CD4-positive, alpha-beta T cell treated with Interleukin-6 for 4 hours (primary cell): ENCODE data around the gene DRGX.

Experiments used
- DNase-seq: peaks from one replicate; pipeline ENCODE4 v3.0.0-alpha.2; 2020; ENCODE audit warnings: mixed read lengths

Gene DRGX

DNA sequence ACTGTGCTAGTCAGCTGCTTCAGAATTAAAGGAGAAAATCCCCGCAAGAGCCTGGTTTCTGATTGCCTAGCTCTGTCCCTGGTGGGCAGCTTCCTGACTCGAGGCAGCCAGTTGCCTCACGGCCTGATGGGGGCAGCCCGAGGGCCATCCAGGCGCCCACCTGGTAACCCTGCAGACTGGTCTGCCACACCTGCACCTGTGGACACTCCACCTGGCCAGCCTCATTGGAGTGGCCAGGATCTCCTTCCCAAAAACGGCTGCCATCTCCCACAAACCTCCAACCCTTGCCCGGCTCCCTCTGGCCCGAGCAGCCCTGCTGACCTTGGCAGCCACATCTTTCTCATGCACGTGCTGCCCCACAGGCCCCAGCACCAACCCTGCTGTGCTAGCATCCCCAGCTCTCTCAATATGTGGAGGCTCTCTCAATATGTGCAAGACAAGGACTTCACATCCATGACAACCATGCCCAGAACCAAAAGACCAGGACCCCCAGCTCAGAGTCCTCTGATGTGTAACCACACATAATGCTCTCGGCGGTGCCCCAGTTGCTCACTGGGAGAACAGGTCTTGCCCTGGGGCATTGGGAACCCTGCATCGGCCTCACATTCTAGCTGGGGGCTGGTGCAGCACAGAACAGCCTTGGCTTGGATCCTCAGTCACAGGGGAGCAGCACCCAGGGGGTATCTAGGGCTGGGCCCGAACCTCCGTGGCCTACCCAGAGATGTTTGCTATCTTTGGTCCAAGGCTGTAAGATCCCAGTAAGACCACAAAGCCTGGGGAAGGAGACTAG lies 14.6 kb downstream of the DRGX start:
- no peak for DNase-seq

DNA sequence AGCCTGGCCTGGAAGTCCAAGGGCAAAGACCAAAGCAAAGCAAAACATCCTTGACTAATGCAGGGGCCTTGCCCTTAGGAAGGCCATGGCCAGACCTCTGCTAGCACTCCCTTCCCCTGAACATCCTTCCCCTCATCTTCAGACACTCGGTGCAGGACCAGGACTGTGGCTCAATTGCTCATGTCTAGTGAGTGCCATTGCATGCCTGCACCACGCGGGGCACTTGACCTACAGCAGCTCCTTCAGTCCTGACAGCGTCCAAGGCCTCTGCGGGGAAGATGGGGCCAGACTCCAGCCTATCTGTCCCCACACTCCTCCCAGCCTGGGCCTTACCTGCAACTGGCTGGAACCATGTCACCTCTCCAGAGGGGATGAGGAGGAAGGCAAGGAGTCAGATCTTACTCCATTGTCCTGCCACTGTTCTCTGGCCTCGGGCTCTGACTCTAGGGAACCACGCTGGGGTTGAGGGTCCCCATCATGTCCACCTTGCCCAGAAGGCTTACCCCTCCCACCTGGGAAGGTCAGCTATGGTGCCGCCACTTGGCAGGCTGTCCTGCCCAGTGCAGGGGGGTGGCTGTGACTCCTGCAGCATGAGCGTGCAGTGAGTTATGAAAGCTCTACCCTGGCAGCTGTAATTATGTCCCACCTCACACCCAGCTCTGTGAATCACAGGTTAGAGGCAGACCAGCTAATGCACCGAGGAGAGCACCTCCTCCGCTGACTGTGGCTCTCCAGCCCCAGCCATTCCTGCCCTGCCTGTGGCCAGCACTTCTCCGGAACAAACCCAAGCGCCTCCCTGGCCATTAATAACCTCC lies 16.1 kb downstream of the DRGX start:
- DNase-seq: no peak

DNA sequence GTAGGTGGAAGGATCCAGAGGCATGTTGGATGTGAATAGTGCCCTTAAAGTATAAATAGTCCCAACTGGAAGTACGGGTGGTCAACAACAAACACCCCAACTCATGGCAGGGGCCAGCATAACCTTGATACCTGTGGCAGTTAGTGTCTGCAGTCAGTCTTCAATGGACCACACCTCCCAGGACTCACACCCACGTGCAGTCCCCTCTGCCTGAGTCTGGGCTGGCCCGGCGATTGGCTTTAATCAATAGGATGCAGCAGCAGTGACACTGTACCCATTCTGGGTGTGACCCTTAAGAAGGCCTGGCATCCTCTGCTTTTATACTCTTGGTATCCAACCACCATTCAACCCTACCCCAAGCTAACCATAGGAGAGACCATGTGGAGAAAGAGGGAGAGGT lies 18.6 kb downstream of the DRGX start:
- no peak for DNase-seq

DNA sequence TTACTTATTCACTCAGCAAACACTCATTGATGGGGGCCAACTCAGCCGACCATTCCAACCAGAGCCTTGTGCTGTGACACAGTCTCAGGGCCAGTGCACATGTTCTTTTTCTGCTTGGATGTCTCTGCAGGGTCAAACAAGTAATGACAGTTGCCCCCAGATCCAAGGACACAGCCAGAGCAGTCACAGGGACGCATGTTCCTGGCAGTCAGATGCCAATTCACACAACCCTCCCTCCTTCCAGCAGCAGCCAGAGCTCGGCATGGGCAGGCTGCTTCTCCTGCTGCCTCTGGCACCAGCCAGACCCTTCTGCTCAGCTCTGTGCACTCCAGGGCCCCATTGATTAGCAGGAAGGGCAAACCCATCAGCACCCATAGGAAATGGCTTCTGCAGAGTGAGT lies 20.3 kb downstream of the DRGX start:
- DNase-seq: no peak

DNA sequence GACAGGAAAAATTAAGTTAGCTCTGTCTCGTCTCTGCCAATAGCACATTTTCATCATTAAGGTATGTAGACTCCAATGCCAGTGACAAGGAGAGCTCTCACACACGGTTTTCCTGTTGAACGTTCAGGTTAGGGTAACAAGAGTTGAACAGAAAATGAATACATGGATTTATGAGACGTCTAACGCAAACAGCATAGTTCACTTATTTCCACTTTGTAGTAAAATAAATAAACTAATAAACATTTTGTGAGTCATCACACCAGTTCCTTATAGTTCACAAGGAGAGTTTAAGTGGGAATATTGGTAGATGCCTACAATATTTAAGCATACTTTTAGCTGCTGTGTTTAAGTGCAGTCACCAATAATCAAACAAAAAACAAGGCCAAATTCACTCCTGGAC lies 21.1 kb downstream of the DRGX start:
- no peak for DNase-seq

DNA sequence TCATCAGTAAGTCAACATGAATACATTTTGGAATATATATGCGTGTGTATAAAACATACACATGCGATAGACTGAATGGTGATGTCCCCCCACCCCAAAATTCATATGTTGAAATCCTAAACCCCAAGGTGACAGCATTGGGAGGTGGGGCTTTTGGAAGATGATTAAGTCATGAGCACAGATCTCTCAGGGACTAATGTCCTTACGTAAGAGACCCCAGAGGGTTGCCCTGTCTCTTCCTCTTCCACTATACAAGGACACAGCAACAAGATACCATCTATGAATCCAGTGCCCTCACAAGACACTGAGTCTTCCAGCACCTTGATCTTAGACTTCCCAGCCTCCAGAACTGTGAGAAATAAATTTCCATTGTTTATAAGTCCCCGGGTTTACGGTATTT lies 22.5 kb downstream of the DRGX start:
- DNase-seq: no peak

DNA sequence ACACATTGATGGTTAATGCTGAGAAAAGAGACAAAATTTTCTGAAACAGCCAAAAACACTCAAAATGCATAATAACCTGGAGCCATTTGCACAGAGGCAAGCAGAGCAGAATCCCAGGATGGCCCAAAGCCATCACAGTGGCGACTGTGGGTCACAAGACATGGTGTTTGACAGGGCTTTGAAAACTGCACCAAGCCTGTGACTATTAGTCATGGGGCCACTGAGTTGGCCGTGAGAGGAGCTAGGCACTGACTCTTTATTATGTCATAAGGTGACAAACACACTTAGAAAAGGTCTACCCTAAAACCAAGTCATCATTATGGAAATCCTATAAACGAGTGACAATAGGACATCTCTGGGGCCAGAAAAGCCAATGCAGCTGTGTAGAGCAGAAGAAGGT lies 23.9 kb downstream of the DRGX start:
- no peak for DNase-seq

DNA sequence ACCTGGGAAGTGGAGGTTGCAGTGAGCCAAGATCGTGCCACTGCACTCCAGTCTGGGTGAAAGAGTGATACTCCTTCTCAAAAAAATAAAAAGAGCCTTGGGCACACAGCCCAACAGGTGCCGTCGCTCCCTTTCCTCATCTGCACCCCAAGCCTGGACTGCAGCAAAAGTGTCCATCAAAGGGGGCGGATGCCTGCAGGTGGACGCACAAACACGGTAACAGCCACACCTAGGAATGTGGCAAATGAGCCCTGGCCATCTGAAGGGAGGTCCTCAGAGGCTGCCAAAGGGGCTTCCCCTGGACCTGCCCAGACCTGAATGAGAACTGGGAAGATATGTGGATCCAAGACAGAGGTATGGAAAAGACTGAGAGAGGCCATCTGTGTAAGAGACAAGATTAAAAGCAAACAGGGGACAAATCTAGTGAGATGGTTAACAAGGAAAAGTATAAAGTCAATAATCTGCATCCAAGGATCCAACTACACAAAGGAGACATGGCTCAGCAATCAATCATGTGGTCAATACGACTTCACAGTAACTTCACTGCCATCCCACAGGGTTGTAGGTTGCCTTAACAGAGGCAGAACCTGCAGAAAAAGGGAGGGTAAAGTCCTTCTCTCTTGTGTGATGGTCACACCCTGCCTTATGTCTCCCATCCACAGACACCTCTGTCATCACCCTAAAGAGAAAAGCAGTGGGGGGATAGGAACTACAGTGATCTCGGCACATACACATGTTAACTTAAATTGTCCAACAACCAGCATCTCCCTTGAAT lies 25.4 kb downstream of the DRGX start:
- no peak for DNase-seq

DNA sequence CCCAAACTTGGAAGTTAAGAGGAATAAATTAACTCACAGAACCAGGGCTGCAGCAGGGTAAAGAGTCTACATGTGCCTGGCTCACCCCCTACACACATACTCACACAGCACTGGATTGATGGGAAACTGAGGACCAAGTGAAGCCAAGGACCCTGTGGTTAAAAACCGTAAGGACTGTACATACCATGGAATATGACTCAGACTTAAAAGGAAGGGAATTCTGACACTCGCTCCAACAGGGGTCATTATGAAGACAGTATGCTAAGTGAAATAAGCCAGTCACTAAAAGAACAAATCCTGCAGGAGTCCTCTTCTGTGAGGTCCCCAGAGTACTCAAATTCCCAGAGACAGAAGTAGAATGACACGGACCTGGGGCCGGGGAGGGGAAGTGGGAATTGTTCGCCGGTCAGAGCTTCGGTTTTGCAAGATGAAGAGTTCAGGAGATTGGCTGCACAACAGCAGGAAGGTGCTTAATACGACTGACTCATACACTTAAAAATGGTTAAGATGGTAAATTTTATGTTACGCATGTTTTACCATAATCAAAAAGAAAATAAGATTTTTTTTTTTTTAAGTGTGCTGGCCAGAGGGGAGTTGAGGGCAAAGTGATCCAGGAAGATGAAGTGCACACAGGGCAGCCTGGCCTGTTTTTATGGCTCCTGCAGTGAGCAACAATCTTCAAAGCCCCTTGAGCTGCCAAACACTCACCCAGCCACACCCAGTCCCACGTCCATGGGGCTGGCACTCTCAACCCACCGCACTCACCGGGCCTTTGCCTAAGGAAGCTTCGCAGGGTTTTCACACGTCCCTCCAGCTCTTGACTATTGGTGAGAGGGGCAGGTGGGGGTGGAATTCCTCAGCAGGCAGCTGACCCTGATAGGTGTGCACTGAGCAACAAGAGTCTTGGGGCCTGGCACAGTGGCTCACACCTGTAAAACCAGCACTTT lies 26.4 kb downstream of the DRGX start:
- no peak for DNase-seq

DNA sequence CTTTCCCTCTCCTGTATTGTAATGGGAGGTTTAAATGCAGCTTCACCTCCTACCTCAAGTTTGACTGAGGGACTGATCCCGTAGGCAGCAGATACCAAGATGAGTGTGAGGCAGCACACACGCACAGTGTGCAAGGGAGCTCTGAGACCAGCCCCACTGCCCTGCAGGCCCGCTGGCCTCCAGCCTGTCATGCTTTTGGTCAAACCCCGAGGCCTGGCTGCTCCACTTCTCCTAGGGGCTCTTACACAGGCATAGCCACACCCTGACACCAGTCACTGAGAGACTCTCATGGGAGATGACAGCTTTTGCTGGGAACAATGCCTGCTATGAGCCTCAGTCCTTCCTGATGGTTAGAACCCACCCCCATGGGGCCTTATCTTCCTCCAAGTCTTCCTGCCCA lies 27.6 kb downstream of the DRGX start:
- no peak for DNase-seq

DNA sequence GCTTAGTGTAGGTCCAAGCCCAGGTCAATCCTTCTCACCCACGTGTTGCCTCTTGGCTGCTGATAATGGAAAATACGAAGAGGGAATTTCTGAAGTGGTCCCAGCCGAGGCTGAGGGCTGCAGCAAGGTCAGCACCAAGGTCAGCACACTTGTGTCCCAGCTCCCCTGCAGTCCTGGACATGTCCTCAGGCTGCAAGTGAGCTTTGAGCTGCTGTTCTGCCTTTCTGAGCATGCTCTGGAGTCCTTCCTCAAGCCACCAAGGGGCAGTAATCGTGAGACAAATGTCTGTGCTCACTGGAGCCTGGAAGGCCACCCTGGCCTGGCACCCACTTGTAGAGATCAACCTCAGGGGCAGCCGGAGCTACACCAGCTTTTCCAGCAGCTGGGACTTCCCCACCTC lies 28.3 kb downstream of the DRGX start:
- no peak for DNase-seq

DNA sequence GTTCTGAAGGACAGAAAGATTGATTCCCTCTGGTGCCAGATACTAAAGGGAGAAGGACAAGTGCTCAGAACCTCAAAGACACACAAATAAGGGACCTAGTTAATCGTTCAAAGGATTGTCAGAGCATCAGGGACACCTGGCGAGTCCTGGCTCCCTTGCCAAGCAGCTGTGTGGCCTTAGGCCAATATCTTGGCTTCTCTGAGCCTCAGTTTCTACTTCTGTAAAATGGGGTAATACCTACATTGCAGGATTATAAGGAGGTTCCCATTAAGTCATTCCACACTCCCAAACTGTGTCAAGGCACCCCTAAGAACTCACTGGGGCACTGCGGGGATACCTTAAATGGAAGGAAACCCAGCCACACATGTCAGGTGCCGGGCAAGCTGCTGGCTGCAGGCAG lies 29.4 kb downstream of the DRGX start:
- no peak for DNase-seq

DNA sequence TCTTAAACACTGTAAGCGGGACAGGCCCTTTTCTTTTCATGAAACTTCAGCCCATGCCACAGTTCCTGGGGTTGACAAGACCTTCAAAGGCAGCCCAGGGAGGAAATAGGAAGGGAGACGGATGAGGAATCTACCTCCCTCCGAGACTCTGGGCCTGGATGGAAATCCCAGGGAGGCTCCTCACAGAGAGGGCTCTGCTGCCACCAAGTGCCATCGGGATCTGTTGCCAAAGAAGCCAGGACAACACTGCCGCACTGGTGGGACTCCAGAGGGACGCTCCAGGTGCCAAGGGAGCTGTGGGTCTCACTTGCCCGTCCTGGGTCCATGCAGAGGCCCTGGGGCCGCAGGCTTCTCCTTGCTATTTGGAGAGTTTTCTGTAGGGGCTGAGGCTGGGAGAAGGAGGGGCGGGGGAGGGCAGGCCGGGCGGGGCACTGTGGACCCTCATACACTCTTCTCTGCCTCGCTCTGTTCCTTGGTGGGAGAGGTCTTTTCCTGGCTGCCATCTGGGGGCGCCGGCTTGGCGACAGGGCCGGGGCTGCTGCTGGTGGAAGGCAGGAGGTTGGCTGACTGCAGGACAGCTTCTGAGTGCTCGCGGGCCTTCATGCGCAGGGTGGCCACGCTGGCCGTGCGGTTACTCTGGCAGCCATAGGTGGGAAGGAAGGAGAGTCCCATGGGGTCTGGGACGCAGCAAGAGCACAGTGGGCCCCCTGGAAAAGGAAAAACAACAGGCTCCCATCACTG lies 30.0 kb downstream of the DRGX start:
- DNase-seq: no peak

DNA sequence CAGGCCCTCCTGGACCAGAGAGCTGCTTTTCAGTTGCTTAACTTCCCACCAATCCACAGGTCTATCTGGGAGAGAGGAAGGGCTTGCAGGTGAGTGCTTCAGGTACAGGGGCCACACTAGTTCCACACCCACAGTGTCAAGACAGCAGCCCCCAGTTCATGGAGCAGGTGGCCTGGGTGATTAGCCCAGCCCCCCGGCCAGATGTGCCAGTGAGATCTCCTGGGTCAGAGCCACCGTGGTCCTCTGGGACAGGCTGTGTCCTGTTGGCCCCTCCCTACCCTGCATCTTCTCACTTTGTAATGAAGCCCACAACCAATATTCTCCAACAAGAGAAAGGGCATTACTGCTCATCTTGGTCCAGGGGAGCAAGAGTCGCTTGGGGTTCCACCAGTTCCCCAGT lies 30.6 kb downstream of the DRGX start:
- no peak for DNase-seq

DNA sequence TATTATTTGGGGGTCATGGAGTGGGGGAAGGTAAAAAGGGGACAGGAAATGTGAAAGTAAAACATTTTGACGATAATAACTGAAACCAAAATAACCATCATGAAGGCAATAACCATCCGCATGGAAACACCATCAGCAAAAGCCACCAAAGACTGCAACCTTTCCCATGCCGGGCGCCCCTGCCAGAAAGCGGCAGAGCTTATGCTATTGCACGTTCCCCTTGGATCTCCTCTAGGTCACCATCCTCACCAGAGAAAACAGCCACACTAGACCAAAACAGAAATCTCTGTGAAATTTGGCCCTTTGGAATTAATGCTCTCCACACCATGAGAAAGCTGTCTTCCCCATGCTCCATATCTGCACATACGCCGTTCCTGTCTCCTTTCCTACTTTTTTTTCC lies 31.1 kb downstream of the DRGX start:
- DNase-seq: no peak

DNA sequence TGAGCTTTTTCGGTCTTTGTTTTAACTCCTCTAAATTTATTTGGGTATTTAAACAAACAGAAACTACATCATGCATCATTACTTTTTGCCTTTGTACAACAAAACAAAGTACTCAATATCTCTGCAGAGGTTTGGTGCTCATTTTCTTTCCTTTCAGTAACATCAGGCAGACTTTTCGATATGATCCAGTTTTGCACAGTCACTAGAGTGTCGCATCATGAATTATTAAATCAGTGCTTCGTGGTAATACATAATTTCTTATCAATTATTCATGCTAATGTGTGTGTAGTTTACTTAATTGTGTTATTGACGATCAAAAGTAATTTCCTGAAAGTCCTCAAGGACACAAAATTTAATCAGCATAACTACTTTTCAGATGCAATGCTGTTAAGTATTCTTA lies 31.8 kb downstream of the DRGX start:
- no peak for DNase-seq

DNA sequence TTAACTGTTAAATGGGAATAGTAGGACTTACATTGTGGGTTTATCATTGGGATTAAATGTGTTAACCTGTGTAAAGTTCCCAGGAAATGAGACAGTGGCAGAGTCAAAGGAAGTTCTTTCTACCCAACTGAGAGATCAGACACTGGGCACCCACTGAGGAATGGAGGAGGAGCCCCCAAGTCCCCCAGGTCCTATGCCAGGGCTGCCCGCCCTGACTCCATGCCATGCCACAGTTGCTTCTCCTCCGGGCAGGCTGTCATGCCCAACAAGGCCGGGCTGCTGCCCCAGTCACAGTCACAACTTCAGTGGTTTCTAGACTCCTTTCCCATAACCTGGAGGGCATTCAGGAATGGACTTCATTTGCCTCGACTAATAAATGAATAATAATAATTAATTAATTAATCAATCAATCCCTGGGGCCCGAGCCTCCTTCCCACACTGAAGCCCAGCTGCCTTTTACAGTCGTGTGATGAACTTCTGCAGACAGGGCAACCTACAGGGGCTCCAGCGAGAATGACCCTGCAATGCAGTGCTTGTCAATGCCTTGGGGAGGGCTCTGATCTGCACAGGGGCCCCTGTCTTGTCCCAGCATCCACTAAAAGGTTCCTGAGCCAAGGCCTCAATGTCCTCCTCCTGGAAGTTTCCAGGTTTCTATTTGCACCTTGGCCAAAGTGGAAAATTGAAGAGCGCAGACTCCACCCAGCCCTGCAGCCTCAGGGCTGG lies 32.4 kb downstream of the DRGX start:
- no peak for DNase-seq

DNA sequence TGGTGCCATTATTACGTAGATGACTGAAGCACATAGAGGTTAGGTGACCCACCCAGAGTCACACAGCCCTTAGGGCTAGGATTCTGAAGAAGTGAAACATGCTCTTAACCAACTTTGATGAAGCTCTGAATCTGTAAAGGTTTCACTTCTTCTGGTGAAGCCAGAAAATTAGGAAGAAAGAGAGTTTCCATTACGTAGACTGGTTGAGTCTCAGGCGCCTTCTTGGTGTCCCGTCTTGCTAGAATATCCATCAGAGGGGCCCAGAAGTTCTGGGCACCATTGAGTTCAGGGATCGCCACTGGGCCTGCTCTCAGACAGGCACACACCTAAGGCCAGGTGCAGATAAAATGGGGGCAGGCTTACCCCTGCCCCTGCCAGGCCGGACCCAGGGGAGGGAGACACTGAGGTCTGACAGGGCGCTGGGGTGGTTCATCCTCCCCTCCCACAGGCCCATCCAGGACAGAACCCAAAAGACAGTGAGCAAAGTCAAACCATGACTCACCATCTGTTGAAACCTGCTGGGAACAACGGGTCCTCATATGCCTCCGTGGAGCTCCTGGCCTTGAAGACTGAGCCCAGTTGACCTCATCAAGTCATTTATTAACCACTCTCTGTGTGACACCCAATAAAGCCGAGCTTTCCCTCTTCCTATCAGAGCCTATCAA lies 33.2 kb downstream of the DRGX start:
- DNase-seq: no peak

DNA sequence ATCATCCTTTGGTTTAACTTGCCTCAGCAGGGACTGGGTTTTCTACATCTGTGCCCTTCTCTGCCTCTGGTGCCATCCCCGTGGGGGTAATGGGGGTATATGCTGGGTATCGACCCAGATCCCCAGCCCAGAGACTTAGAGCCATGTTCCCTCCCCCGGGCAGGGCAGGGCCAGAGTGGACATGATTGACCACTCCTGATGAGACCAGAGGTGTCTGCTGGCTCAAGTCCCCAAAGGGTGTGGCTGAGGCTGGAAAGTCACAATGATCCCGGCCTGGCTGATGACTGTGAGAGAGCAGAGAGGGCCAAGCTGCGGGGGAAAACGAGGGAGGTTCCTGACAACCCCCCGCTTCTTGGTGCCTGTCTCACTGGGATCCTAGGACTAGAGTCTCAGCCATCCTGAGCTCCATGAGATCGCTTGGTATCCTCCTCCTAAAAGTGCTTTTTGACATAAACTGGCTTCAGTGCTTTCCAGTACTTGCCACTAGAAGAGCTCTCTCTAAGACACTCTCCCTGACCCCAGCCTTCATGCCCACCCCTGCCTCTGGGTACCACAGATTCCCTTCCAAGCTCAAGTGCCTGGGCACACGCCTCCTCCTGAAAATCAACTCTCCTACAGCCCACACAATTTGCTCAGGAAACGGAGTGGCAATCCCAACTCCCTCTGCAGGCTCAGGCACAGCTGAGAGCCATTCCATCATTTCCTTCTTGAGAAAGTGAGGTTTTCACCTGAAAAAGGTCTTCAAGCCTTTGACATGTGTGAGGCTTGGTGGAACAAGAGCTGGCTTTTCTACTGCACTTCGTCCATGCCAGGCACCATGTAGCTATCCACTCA lies 33.9 kb downstream of the DRGX start:
- no peak for DNase-seq

DNA sequence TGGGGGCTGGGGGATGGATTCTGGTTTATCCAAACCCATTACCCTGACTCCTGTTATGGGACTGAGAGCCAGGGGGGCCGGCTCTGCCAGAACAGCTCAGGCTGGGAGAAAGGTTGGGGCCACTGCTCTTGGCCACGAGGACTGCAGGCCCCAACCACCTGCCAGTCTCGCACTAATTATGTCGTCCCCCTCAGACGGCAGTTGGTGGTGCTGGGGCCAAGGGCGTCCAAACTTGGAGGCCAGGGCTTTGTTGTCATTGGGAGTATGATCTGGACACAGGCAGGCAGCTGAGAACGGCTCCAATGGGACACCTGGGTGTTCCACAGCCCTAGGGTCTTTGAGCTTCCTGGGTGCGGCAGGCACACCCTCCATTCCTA lies 34.7 kb downstream of the DRGX start:
- no peak for DNase-seq
